ENCODE results near the gene ZNF783.

GRCh38 chr7:149291036-149291780, 29.2 kb downstream of the ZNF783 start:
- TF ChIP-seq CTCF (conservative IDR thresholded peaks at IDR 0.05) (no peak), ZFX (IDR thresholded peaks at IDR 0.05) (no peak)
